Immature natural killer cell (primary cell): ENCODE results near the gene GABRD. TPM values are rescaled to one million over a fixed set of nuclear protein-coding genes. Genes with fewer than 3 reads are reported as not detected.
"Not testable (repeated sequence)": the region's sequence is repeated elsewhere in the genome, so short reads cannot be mapped to it uniquely, and the experiment has no call there.

Experiments
- DNase-seq, 3 donors: peaks; one replicate each; pipeline ENCODE4 v3.0.0; 2022; ENCODE audit warnings: mixed read lengths in 1 of 3
- H3K27ac Mint-ChIP-seq, 6 donors: one replicate each; pipeline ENCODE4 v1.8.0; 2020; ENCODE audit warnings: mixed read lengths in 6 of 6, mild to moderate bottlenecking in 5 of 6, inconsistent platforms in 4 of 6, moderate library complexity in 3 of 6
- H3K27me3 Mint-ChIP-seq, 3 donors: one replicate each; pipeline ENCODE4 v1.8.0; 2020 to 2021; ENCODE audit warnings: low read depth in 3 of 3, mild to moderate bottlenecking in 3 of 3, mixed read lengths in 3 of 3, moderate library complexity in 3 of 3, inconsistent platforms in 1 of 3
- H3K36me3 Mint-ChIP-seq, 3 donors: one replicate each; pipeline ENCODE4 v1.8.0; 2020; ENCODE audit warnings: mixed read lengths in 3 of 3, inconsistent platforms in 2 of 3, mild to moderate bottlenecking in 2 of 3
- H3K4me1 Mint-ChIP-seq, 2 donors: one replicate each; pipeline ENCODE4 v1.8.0; 2020; ENCODE audit warnings: inconsistent platforms in 2 of 2, mild to moderate bottlenecking in 2 of 2, mixed read lengths in 2 of 2, moderate library complexity in 1 of 2
- H3K4me3 Mint-ChIP-seq, 5 donors: one replicate each; pipeline ENCODE4 v1.8.0; 2020; ENCODE audit warnings: mild to moderate bottlenecking in 5 of 5, mixed read lengths in 5 of 5, inconsistent platforms in 3 of 5, moderate library complexity in 3 of 5
- H3K9me3 Mint-ChIP-seq, 6 donors: one replicate each; pipeline ENCODE4 v1.8.0; 2020; ENCODE audit warnings: mild to moderate bottlenecking in 6 of 6, mixed read lengths in 6 of 6, inconsistent platforms in 4 of 6, moderate library complexity in 3 of 6
- polyA plus RNA-seq, 3 donors: library from polyadenylated mRNA; unstranded; fragments of 300-500 nt; fragmentation: Illumina TruSeq; gene quantifications; one replicate each; pipeline ENCODE4 v1.2.3, GENCODE V29; 2021

The GABRD gene, protein sequence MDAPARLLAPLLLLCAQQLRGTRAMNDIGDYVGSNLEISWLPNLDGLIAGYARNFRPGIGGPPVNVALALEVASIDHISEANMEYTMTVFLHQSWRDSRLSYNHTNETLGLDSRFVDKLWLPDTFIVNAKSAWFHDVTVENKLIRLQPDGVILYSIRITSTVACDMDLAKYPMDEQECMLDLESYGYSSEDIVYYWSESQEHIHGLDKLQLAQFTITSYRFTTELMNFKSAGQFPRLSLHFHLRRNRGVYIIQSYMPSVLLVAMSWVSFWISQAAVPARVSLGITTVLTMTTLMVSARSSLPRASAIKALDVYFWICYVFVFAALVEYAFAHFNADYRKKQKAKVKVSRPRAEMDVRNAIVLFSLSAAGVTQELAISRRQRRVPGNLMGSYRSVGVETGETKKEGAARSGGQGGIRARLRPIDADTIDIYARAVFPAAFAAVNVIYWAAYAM
- polyA plus RNA-seq = not detected

GRCh38 chr1:2019172-2019543 is at the start of gene GABRD:
GABRD (plus strand) TSS chr1:2019345; CDS start chr1:2019424, 79 bp downstream.
- Mint-ChIP-seq H3K27me3 (peaks cover 14 to 20% (median 14%) of the 10 kb centered on the region in 3 donors), H3K4me3 (peak within 1 kb of the TSS; percentile 37 to 85 (median 79)), H3K36me3 (no peaks in the 10 kb centered on the region), H3K27ac (no peak within 1 kb of the TSS), H3K9me3 (peaks cover 0 to 2% (median 0%) of the 10 kb centered on the region in 6 donors), H3K4me1 (peaks cover 6 to 8% of the 10 kb centered on the region in 2 donors)
- no peak for DNase-seq

GRCh38 chr1:1969505-1969900 is 49.6 kb upstream of the GABRD start:
- Mint-ChIP-seq H3K9me3 (no peaks in the 10 kb centered on the region), H3K4me1 (no peaks in the 10 kb centered on the region), H3K4me3 (no peak overlapping the region), H3K36me3 (peaks cover 0 to 5% (median 0%) of the 10 kb centered on the region in 3 donors), H3K27me3 (peaks cover 0 to 6% (median 3%) of the 10 kb centered on the region in 3 donors), H3K27ac (no peak overlapping the region)
- DNase-seq = no peak

DNA sequence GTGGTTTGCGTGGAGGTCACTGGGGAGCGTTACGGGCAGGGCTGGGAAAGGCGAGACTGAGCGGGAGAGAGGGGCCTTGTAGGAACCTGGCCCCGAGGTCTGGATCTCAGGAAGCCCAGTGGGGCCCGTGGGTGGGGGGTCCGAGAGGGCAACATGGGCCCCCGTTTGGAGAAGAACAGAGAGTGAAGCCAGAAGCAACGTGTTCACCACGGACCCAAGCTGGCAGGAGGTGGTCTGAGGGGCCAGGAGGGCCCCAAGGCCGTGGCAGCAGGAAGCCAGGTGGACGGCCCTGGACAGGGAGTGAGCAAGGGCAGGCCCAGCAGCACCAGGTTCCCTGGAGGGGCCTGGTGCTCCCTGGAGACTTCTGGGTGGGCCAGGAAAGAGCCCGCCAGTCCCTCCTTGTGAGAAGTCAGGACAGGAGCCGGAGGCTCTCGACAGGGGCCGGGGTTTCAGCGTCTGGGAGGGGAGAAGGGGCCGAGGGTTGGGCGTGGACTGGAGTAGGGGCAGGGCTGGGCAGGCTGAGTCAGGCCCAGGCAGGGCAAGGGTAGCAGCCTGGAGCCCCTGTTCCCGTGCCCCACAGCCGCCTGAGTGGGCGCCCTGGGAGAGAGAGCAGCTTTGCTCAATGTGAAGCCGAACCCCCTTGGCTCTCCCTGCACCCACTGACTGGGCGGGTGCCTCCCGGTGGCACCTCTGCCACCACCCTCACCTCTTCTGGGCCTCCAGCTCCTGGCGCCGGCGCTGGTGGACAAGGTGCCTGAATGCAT is 49.0 kb upstream of the GABRD start:
- H3K27ac Mint-ChIP-seq = no peak overlapping the region
- H3K4me3 Mint-ChIP-seq = no peak overlapping the region
- no peaks in the 10 kb centered on the region for H3K4me1 Mint-ChIP-seq
- H3K9me3 Mint-ChIP-seq = no peaks in the 10 kb centered on the region
- peaks cover 1 to 6% (median 3%) of the 10 kb centered on the region in 3 donors for H3K27me3 Mint-ChIP-seq
- peaks cover 0 to 5% (median 0%) of the 10 kb centered on the region in 3 donors for H3K36me3 Mint-ChIP-seq
- no peak for DNase-seq

GRCh38 chr1:1971017-1971416 is 48.1 kb upstream of the GABRD start:
- H3K4me3 Mint-ChIP-seq = no peak overlapping the region
- H3K27me3 Mint-ChIP-seq = peaks cover 2 to 4% (median 3%) of the 10 kb centered on the region in 3 donors
- H3K9me3 Mint-ChIP-seq = no peaks in the 10 kb centered on the region
- H3K4me1 Mint-ChIP-seq = no peaks in the 10 kb centered on the region
- H3K27ac Mint-ChIP-seq = no peak overlapping the region
- no peak for DNase-seq
- H3K36me3 Mint-ChIP-seq = peaks cover 0 to 5% (median 0%) of the 10 kb centered on the region in 3 donors

- no peaks in the 10 kb centered on the region for H3K4me1 Mint-ChIP-seq
- peaks cover 2 to 4% (median 3%) of the 10 kb centered on the region in 3 donors for H3K27me3 Mint-ChIP-seq
- H3K27ac Mint-ChIP-seq = no peak overlapping the region
- DNase-seq = no peak
- no peaks in the 10 kb centered on the region for H3K9me3 Mint-ChIP-seq
- H3K4me3 Mint-ChIP-seq = no peak overlapping the region
- H3K36me3 Mint-ChIP-seq = peaks cover 0 to 5% (median 0%) of the 10 kb centered on the region in 3 donors
Measured at GRCh38 chr1:1971688-1972087, 47.5 kb upstream of the GABRD start.

DNA sequence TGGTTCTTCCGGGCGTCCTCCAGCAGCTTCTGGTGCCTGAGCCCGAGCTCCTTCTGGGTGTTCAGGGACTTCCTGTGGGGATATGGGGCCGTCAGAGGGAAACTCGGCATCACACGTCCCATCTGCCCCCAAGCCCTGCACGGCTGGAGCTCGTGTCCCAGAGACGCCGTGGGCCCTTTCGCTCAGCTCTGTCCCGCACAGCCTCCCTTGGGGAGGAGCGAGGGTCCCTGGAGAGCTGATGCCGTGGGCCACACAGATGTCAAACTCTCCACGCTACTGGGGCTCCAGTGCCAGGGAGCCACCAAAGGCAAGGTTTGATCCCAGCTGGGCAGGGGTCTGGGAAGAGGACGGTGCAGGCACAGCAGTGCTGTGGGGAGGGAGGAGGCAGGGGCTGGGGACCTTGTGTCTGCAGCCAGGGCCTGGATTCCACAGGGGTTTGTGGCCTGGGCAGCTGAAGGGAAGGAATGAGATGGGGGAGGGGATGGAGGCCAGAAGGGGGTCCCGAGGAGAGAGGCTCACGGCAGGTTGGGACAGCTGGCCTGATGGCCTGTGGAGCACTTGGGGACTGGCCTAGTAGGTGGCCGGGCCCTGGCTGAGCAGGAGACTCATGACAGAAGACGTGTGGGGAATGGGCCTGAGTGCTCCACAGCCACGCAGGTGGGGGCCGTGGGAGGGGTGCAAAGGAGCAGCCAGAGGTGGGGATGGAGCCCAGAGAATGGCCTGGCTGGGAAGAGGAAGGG is 46.0 kb upstream of the GABRD start:
- Mint-ChIP-seq H3K36me3 (no peaks in the 10 kb centered on the region), H3K27ac (no peak overlapping the region), H3K9me3 (no peaks in the 10 kb centered on the region), H3K4me3 (no peak overlapping the region), H3K27me3 (peaks cover 1 to 4% (median 4%) of the 10 kb centered on the region in 3 donors), H3K4me1 (no peaks in the 10 kb centered on the region)
- DNase-seq = no peak

DNA sequence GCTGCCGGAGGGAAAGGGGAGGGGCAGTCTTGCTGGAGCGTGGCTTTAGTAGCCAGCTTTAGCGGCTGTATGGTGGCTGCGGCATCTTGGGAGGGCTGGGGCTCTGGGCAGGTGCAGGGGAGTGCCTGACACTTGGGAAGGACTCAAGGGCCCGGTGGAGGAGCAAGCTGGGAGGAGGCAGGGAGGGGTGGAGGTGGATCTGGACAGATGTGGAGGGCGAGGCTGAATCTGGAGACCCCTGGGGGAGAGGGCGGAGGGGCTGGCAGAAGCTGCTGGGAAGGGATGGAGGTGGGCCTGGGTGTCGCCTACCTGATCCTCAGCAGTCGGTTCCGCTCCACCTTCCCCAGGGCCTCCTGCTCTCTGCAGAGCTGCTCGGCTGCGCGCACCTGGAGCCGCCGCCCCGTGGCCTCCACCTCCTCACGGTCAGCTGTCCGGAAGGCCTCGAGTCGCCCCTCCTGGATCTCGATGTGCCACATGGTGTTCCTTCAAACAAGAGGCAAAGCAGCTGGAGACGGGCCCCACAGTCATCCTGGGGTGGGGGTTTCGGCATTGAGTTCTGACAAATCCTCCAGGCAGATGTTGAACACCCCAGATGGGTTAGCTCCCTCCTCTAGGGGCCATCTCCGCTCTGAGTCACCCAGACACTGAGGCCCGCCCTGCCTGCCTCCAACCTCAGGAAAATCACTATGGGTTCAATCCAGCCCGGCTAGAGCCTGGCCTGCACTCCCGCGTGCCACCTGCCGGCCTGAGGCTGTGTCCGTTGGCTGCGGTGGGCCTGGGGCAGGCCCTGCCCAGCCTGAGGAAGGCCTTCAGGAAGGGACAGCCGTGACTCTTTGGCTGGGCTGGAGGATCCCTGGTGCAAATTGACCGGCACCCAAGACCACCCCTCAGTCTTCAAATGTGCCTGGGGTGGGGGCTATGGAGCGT is 45.2 kb upstream of the GABRD start:
- Mint-ChIP-seq H3K36me3 (no peaks in the 10 kb centered on the region), H3K9me3 (peaks cover 0 to 2% (median 0%) of the 10 kb centered on the region in 6 donors), H3K27me3 (peaks cover 1 to 4% (median 4%) of the 10 kb centered on the region in 3 donors), H3K27ac (no peak overlapping the region), H3K4me3 (no peak overlapping the region), H3K4me1 (no peaks in the 10 kb centered on the region)
- DNase-seq = no peak

DNA sequence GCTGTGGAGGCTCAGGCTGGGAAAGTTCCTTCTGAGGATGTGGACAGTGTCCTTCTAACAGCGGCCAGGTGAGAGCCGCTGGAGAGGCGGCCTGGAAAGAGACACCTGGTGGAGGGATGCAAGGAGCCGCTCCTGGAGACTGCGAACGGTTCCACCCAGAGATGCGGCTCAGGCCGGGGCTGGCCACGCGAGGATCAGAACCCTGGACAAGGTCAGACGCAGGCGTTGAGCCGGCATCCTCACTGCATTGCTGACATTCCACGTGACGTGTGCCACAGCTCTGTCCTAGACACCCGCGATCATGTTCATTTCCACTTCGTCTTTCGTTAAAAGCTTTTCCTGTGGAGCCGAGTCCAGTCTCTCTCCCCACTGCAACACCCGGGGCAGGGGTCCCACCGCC is 44.3 kb upstream of the GABRD start:
- Mint-ChIP-seq H3K4me3 (no peak overlapping the region), H3K9me3 (peaks cover 0 to 2% (median 0%) of the 10 kb centered on the region in 6 donors), H3K36me3 (no peaks in the 10 kb centered on the region), H3K27ac (no peak overlapping the region), H3K27me3 (peaks cover 1 to 6% (median 4%) of the 10 kb centered on the region in 3 donors), H3K4me1 (no peaks in the 10 kb centered on the region)
- no peak for DNase-seq

DNA sequence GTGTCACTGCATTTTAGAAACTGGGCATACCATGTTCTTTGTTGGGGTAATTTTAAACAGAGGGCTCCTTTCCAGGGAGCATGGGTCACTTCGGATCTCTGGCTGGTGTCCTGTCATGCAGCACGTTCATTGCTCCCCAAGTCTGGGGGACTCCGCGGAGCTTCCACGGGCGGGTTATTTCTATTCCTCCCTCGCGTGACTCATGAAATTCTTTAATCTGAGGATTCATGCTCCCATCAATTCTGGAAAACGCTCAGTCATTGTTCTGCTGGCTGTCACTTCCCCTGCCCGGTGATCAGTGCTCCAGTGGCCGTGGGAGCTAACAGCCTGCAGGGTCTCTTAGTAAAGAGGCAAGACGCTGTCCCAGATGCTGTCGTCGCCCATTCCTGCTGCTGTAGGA is 43.6 kb upstream of the GABRD start:
- H3K9me3 Mint-ChIP-seq = peaks cover 0 to 2% (median 0%) of the 10 kb centered on the region in 6 donors
- no peak for DNase-seq
- H3K4me3 Mint-ChIP-seq = no peak overlapping the region
- H3K27me3 Mint-ChIP-seq = peaks cover 1 to 6% (median 4%) of the 10 kb centered on the region in 3 donors
- H3K27ac Mint-ChIP-seq = no peak overlapping the region
- H3K4me1 Mint-ChIP-seq = no peaks in the 10 kb centered on the region
- no peaks in the 10 kb centered on the region for H3K36me3 Mint-ChIP-seq

- peaks cover 1 to 5% (median 4%) of the 10 kb centered on the region in 3 donors for H3K27me3 Mint-ChIP-seq
- no peaks in the 10 kb centered on the region for H3K4me1 Mint-ChIP-seq
- H3K9me3 Mint-ChIP-seq = peaks cover 0 to 2% (median 0%) of the 10 kb centered on the region in 6 donors
- no peak overlapping the region for H3K4me3 Mint-ChIP-seq
- no peak overlapping the region for H3K27ac Mint-ChIP-seq
- no peak for DNase-seq
- no peaks in the 10 kb centered on the region for H3K36me3 Mint-ChIP-seq
Measured at GRCh38 chr1:1976031-1976430, 43.1 kb upstream of the GABRD start.

GRCh38 chr1:1978108-1978507 is 41.0 kb upstream of the GABRD start:
- no peaks in the 10 kb centered on the region for H3K4me1 Mint-ChIP-seq
- H3K9me3 Mint-ChIP-seq = peaks cover 0 to 2% (median 0%) of the 10 kb centered on the region in 6 donors
- no peaks in the 10 kb centered on the region for H3K36me3 Mint-ChIP-seq
- no peak overlapping the region for H3K4me3 Mint-ChIP-seq
- peaks cover 1 to 4% (median 2%) of the 10 kb centered on the region in 3 donors for H3K27me3 Mint-ChIP-seq
- no peak overlapping the region for H3K27ac Mint-ChIP-seq
- no peak for DNase-seq

DNA sequence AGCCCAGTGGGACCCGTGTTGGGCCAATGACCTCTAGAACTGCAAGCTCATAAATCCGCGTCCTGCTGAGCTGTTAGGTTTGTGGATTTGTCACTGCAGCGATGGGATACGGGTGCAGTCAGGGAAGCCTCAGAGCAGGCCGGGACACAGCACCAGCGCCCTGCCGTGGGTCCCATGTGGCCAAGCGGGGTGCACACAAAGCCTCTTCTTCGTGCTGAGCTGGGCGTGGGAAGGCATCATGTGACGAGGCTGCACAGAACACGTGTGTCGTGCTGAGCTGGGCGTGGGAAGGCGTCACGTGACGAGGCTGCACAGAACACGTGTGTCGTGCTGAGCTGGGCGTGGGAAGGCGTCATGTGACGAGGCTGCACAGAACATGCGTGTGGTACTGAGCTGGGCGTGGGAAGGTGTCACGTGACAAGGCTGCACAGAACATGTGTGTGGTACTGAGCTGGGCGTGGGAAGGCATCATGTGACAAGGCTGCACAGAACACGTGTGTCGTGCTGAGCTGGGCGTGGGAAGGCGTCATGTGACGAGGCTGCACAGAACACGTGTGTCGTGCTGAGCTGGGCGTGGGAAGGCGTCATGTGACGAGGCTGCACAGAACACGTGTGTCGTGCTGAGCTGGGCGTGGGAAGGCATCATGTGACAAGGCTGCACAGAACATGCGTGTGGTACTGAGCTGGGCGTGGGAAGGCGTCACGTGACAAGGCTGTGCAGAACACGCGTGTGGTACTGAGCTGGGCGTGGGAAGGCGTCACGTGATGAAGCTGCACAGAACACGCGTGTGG is 40.3 kb upstream of the GABRD start:
- H3K36me3 Mint-ChIP-seq, H3K27ac Mint-ChIP-seq, H3K9me3 Mint-ChIP-seq: not testable (repeated sequence)

More for the DNA sequence above, 40.3 kb upstream of the GABRD start:
- H3K27me3 Mint-ChIP-seq, H3K4me1 Mint-ChIP-seq, DNase-seq, H3K4me3 Mint-ChIP-seq: not testable (repeated sequence)
